HS-27A (cell line): Measurements from ENCODE around the gene GJA4.

Source experiments
- DNase-seq: peaks from one replicate; pipeline ENCODE4 v3.0.0-alpha.2; 2012; ENCODE audit warnings: low read depth, missing footprints

The GJA4 gene

DNA sequence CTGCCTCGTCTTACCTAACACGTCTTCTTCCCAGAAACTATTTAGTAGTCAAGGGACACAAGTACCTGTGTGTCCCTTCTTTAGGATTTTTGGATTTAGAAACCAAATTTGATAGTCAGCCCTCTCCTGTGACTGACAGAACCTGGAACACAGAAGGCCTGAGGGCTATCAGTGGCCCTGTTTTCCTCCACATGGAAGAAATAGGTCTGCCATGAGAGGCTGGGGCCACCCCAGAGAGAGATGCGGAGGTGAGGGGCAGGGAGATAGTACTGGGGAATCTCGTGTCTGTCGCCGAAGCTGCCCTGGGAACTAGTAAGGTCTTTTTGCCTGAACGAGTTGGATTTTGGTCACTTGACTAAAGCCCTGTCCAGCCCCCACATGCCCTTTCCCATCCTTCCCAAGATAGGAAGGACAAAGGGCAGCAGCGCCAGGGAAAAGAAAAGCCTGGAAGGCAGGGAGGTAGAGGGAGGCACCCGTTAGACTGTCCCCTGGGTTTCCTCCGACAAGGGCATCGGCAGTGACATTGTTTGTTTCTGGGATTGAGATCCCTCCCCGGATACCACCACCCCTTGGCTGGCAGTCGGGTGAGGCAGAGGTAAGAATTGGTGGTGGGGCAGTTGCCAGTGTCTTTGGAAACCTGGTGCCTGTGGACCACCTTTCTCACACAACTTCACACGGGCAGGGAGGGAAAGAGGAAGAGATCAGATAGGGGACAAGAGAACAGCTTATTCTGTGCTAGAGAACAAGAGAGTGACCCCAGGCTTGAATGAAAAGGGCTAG, 46.9 kb downstream of the GJA4 start:
- no peak for DNase-seq

- DNase-seq, result no peak
Measured at GRCh38 chr1:34840426-34840825, 47.6 kb downstream of the GJA4 start.

DNA sequence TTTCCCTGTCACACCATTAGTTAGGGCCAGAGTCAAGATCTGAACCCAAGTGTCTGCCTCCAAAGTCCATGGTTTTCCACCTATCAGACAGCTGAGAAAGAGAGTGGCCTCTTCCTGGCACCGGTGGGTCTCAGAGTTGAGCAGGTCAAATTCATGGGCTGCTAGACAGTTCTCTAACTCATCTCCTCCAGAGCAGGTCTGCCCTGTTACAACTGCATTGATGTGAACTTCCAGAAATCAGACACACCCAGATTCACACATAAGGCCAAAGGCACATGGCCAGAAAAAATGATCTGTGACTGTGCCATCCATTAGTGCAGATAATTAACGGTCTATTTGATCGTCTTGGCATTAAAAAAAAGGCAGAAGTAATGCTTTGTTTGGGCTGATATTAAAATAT, 49.3 kb downstream of the GJA4 start:
- DNase-seq, result no peak

DNA sequence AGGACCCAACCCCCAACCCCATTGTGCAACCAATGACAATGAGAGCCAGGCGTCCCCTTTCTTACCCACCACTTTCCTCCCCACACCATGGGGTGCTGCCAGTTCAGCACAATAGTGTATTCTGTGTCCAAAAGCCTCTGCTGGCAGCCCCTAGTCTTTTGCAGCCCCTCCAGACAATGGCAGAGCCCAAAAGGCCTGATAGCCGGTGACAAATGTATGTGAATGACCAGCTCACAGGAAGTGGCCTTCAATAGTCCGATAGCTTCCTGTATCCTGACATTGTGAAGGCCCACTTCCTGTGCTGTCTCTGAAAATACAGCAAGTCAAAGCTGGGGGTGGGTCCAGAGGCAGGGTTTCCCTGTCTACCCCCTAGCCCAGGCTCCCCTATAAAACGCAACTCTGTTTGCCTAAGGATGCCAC, 50.2 kb downstream of the GJA4 start:
- no peak for DNase-seq

DNA sequence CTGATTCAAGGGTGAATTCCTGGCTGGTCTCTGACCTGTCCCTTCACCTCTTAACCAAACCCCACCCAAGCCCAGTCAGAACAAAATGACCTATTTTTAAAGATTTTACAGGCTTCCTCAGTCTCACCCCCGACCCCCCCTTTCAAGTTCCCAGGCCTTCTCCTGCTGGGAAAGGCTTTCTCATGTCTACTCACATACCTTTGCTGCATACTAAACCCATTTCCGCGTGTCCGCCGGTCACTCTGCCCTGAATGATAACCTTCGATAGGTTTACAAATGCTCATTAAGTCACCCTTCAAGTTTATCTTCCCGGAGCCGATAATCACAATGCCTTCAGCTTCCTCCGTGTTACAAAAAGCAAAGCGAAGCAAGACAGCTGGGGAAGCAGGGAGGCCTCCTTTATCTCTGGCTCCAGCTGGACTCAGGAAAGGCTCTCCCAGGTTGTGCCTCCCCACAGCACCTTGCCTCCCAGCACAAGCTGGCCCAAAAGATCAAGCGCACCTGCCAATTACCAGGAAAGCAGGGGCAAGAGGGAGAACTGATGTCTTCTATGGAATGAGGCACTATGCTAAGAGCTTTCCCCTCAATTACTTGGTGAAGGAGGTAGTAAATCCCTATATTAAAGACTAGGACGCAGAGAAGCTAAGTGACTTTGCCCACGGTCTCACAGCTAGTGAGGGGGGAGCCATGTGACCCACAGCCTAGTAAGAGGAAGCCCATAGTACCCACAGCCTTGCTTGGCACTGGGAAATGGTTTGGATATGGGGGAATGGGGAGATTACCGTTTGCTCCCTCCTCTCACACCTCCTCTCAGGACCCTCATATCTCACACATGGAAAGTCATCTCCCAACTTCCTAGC, 50.8 kb downstream of the GJA4 start:
- no peak for DNase-seq

DNA sequence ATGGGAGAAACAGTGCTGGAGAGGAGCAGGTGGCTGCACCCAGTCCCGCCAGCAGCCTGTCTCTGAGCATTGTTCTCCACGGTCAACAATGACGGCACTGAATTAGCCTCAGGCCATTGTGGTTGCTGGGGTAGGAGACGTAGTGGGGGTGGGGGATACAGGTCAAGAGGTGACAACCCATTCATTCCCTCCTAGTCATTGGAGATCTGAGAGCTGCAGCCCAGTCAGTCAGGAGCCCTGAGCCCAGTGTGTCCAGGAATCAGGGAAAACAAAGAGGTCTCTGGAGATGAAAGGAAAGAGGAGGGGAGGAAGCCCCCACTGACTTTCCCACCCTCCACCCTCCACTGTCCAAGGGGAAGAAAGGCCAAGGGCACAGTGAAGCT, 51.4 kb downstream of the GJA4 start:
- DNase-seq, result no peak
